GM12878 (cell line): Measurements from ENCODE around the gene CACNG8. TPM values are rescaled to one million over a fixed set of nuclear protein-coding genes. Genes with fewer than 3 reads are reported as not detected.

Experiments
- ATAC-seq: fragments of 200-7000 bp; cut with Tn5 transposase; 3 replicates; pipeline ENCODE4 v1.9.1; 2020; ENCODE audit warnings: mild to moderate bottlenecking, moderate library complexity
- BruUV-seq: library from RNA; stranded (reverse); fragments of 400-500 nt; replicated peaks from 2 replicates; lab custom pipeline; 2021; lab: Mats Ljungman, UMichigan
- CTCF ChIA-PET: fragments of 300-600 bp; sonication (Branson Sonifier 250); formaldehyde crosslinking; extraction: SDS; loops from one replicate; lab custom pipeline; 2021; ENCODE audit warnings: inconsistent platforms; lab: Yijun Ruan, JAX
- POLR2A ChIA-PET: fragments of 350-600 bp; formaldehyde crosslinking; extraction: SDS; loops from one replicate; lab custom pipeline; 2021; ENCODE audit warnings: inconsistent platforms; lab: Charles Lee
- RAD21 ChIA-PET: fragments of 300-600 bp; sonication (Branson Sonifier 250); formaldehyde crosslinking; loops from one replicate; lab custom pipeline; 2023; ENCODE audit warnings: antibody characterized with exemption; ENCODE audit not compliant: unreplicated experiment; lab: Charles Lee
- SMC1A ChIA-PET: fragments of 300-600 bp; sonication (Branson Sonifier 250); formaldehyde crosslinking; loops from one replicate; lab custom pipeline; 2023; ENCODE audit not compliant: unreplicated experiment, uncharacterized antibody; lab: Charles Lee
- DNase-seq: peaks from one replicate; pipeline ENCODE4 v3.0.0-alpha.2; 2011; ENCODE audit warnings: low read depth, low spot score
- FAIRE-seq: peaks from 3 replicates; lab custom pipeline; 2011; peaks lifted over from hg19 to GRCh38; lab: Jason Lieb, UNC
- H2AFZ ChIP-seq: 2 replicates; pipeline ENCODE4 v1.6.0; 2011; ENCODE audit warnings: low read depth, low read length, control low read depth; ENCODE audit not compliant: control insufficient read depth
- H3K27ac ChIP-seq: 2 replicates; pipeline ENCODE4 v1.5.1; 2011; ENCODE audit warnings: control low read depth; ENCODE audit not compliant: control insufficient read depth, insufficient read depth
- H3K27me3 ChIP-seq, 2 experiments: replicated peaks in 1 of 2; 2 replicates each; pipeline versions ENCODE4 v1.6.0 to v1.6.1; 2011; ENCODE audit warnings: low read length in 1 of 2; ENCODE audit not compliant: control insufficient read depth in 2 of 2, insufficient read depth in 2 of 2
- H3K36me3 ChIP-seq, 2 experiments: 2 replicates each; pipeline ENCODE4 v1.5.1; 2011; ENCODE audit warnings: low read length in 1 of 2; ENCODE audit not compliant: control insufficient read depth in 2 of 2, insufficient read depth in 2 of 2
- H3K4me1 ChIP-seq: 2 replicates; pipeline ENCODE4 v1.6.1; 2011; ENCODE audit warnings: mild to moderate bottlenecking, low read length, moderate library complexity, mixed read lengths; ENCODE audit not compliant: control insufficient read depth, insufficient read depth
- H3K4me2 ChIP-seq: 2 replicates; pipeline ENCODE4 v1.6.0; 2011; ENCODE audit warnings: control low read depth; ENCODE audit not compliant: control insufficient read depth, insufficient read depth
- H3K4me3 ChIP-seq: fragments of 200-600 bp; sonication (generic); 2 replicates; pipeline ENCODE4 v1.5.1; 2016
- H3K79me2 ChIP-seq: 2 replicates; pipeline ENCODE4 v1.6.0; 2011; ENCODE audit warnings: low read length; ENCODE audit not compliant: control insufficient read depth, insufficient read depth
- H3K9ac ChIP-seq: 2 replicates; pipeline ENCODE4 v1.8.0; 2011; ENCODE audit warnings: low read length, control low read depth, mixed read lengths; ENCODE audit not compliant: control insufficient read depth, insufficient read depth
- H3K9me3 ChIP-seq: replicated peaks from 3 replicates; pipeline ENCODE4 v1.5.1; 2011; ENCODE audit warnings: mild to moderate bottlenecking, low read length; ENCODE audit not compliant: control insufficient read depth, insufficient read depth
- H4K20me1 ChIP-seq: 2 replicates; pipeline ENCODE4 v1.6.0; 2011; ENCODE audit not compliant: control insufficient read depth, insufficient read depth
- ASH2L ChIP-seq: fragments of 300-600, 200-600 bp; sonication (generic); IDR thresholded peaks from 2 replicates; pipeline ENCODE4 v1.6.1; 2017; ENCODE audit warnings: low read depth, mild to moderate bottlenecking, borderline replicate concordance
- BACH1 ChIP-seq: fragments of 450-650 bp; IDR thresholded peaks from 2 replicates; pipeline ENCODE4 v1.6.1; 2017; ENCODE audit warnings: mild to moderate bottlenecking, borderline replicate concordance
- CBFB ChIP-seq: IDR thresholded peaks from 2 replicates; pipeline ENCODE4 v1.6.1; 2016; ENCODE audit warnings: antibody characterized with exemption, low read depth
- CBX3 ChIP-seq: fragments of 200-600 bp; sonication (generic); IDR thresholded peaks from 2 replicates; pipeline ENCODE4 v1.6.1; 2016; ENCODE audit warnings: low read depth, borderline replicate concordance
- CHD1 ChIP-seq: IDR thresholded peaks from 2 replicates; pipeline ENCODE4 v1.6.1; 2012; ENCODE audit warnings: low read depth, low read length, improper control_type of control experiment
- CREM ChIP-seq: IDR thresholded peaks from 2 replicates; pipeline ENCODE4 v1.6.1; 2014; ENCODE audit warnings: antibody characterized with exemption, low read depth
- ETV6 ChIP-seq, 2 experiments: fragments of 450-650 bp in 1 of 2; IDR thresholded peaks in 1 of 2; conservative IDR thresholded peaks in 1 of 2; 2 replicates each; pipeline ENCODE4 v1.6.1; 2014; ENCODE audit warnings: antibody characterized with exemption in 1 of 2, borderline replicate concordance in 1 of 2, low read depth in 1 of 2, mild to moderate bottlenecking in 1 of 2, moderate library complexity in 1 of 2
- FOS ChIP-seq: IDR thresholded peaks from 3 replicates; pipeline ENCODE4 v1.6.1; 2011; ENCODE audit warnings: borderline replicate concordance; ENCODE audit not compliant: insufficient read length; ENCODE audit errors: extremely low read depth
- NRF1 ChIP-seq: conservative IDR thresholded peaks from 2 replicates; pipeline ENCODE4 v1.6.1; 2011; ENCODE audit warnings: mild to moderate bottlenecking, low read depth, low read length, improper control_type of control experiment
- YBX1 ChIP-seq: fragments of 450-650 bp; IDR thresholded peaks from 2 replicates; pipeline ENCODE4 v1.6.1; 2016; ENCODE audit warnings: antibody characterized with exemption
- ZNF207 ChIP-seq: fragments of 450-650 bp; IDR thresholded peaks from 2 replicates; pipeline ENCODE4 v1.6.1; 2014; ENCODE audit warnings: antibody characterized with exemption, mild to moderate bottlenecking, borderline replicate concordance
- WGBS: methylation state at CpG from one replicate; pipeline ENCODE4 v1.1.6; 2016; ENCODE audit warnings: low lambda C conversion rate; ENCODE audit not compliant: insufficient replicate concordance, insufficient coverage; ENCODE audit errors: missing lambda C conversion rate; 5-methylcytosine and 5-hydroxymethylcytosine counted together
- in situ Hi-C: fragments of 300-500 bp; cut with MboI; formaldehyde crosslinking; loops from 9 replicates; pipeline ENCODE4 v1.14.3; 2018; ENCODE audit warnings: mixed read lengths
- intact Hi-C: fragments of 100-400 bp; cut with micrococcal nuclease; formaldehyde crosslinking; loops from one replicate; pipeline ENCODE4 v1.14.2; 2022; ENCODE audit not compliant: unreplicated experiment
- polyA plus RNA-seq, 11 experiments: library from polyadenylated mRNA; depleted of rRNA in 4 of 11; unstranded in 6 of 11; stranded (reverse) in 5 of 11; fragments of >200 nt; fragmentation: Nextera tagmentation in 4 of 11; fragmentation: Illumina TruSeq in 1 of 11; extraction: Ambion mirVana in 4 of 11; extraction: Trizol in 1 of 11; gene quantifications; 1 replicate in 1 of 11; 2 replicates in 10 of 11; pipeline versions ENCODE4 v1.2.1 to v1.2.3, GENCODE V29; 2011 to 2016; ENCODE audit warnings: inconsistent platforms in 2 of 11, missing spikeins in 2 of 11, low read depth in 1 of 11
- total RNA-seq, 4 experiments: library from RNA; depleted of rRNA in 3 of 4; stranded (reverse); fragments of >200 nt in 3 of 4; fragmentation: Illumina TruSeq in 1 of 4; extraction: Trizol in 1 of 4; gene quantifications; 2 replicates each; pipeline versions ENCODE4 v1.2.1 to v1.2.3, GENCODE V29; 2013 to 2021
- TF ChIP-seq, protein P1 (sequence below): fragments of 450-650 bp; formaldehyde crosslinking; IDR thresholded peaks from 2 replicates; pipeline ENCODE4 v1.4.0; 2020; ENCODE audit warnings: mild to moderate bottlenecking, moderate library complexity
- TF ChIP-seq, protein P2 (sequence below): IDR thresholded peaks from 2 replicates; pipeline ENCODE4 v1.6.1; 2011; ENCODE audit warnings: low read depth, mild to moderate bottlenecking, low read length, moderate library complexity, borderline replicate concordance; ENCODE audit errors: extremely low read depth
- TF ChIP-seq, protein P3 (sequence below): fragments of 450-650 bp; IDR thresholded peaks from 2 replicates; pipeline ENCODE4 v1.6.1; 2014; ENCODE audit warnings: mild to moderate bottlenecking
- TF ChIP-seq, protein P4 (sequence below): IDR thresholded peaks from 2 replicates; pipeline ENCODE4 v1.6.1; 2011; ENCODE audit warnings: borderline replicate concordance, low read depth, mild to moderate bottlenecking, moderate library complexity, mixed read lengths, low read length; ENCODE audit not compliant: insufficient read depth; ENCODE audit errors: extremely low read length
- TF ChIP-seq, protein P5 (sequence below): fragments of 450-650 bp; IDR thresholded peaks from 2 replicates; pipeline ENCODE4 v1.6.1; 2016; ENCODE audit warnings: mild to moderate bottlenecking

Gene CACNG8
- total and polyA plus RNA-seq, 10 of the 15 experiments (the other 5 are each of a cell fraction or from before 2014, with no cell fraction given) = not detected

- TF ChIP-seq, protein P1, sequence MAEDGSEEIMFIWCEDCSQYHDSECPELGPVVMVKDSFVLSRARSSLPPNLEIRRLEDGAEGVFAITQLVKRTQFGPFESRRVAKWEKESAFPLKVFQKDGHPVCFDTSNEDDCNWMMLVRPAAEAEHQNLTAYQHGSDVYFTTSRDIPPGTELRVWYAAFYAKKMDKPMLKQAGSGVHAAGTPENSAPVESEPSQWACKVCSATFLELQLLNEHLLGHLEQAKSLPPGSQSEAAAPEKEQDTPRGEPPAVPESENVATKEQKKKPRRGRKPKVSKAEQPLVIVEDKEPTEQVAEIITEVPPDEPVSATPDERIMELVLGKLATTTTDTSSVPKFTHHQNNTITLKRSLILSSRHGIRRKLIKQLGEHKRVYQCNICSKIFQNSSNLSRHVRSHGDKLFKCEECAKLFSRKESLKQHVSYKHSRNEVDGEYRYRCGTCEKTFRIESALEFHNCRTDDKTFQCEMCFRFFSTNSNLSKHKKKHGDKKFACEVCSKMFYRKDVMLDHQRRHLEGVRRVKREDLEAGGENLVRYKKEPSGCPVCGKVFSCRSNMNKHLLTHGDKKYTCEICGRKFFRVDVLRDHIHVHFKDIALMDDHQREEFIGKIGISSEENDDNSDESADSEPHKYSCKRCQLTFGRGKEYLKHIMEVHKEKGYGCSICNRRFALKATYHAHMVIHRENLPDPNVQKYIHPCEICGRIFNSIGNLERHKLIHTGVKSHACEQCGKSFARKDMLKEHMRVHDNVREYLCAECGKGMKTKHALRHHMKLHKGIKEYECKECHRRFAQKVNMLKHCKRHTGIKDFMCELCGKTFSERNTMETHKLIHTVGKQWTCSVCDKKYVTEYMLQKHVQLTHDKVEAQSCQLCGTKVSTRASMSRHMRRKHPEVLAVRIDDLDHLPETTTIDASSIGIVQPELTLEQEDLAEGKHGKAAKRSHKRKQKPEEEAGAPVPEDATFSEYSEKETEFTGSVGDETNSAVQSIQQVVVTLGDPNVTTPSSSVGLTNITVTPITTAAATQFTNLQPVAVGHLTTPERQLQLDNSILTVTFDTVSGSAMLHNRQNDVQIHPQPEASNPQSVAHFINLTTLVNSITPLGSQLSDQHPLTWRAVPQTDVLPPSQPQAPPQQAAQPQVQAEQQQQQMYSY = no peak
- no peak for TF ChIP-seq ASH2L
- no peak for TF ChIP-seq CREM
- TF ChIP-seq BACH1 = no peak
- TF ChIP-seq CBX3 = no peak
- TF ChIP-seq, protein P2, sequence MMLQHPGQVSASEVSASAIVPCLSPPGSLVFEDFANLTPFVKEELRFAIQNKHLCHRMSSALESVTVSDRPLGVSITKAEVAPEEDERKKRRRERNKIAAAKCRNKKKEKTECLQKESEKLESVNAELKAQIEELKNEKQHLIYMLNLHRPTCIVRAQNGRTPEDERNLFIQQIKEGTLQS = no peak
Observed at GRCh38 chr19:53945998-53946397, 16.7 kb upstream of the CACNG8 start (continued).

DNA sequence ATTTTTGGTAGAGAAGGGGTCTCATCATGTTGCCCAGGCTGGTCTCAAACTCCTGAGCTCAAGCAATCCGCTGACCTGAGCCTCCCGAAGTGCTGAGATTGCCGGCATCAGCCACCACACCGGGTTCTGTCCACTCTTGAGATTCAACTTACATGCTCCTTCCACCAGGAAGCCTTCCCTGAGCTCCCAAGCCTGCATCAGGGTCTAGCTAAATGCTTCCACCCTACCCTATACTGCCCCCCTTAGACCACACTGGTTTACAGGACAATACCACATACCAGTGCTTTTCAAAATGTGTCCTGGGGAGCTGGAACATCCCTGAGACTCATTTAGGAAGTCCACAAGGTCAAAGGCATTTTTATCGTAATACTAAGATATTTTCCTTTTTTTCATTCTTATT lies 15.1 kb upstream of the CACNG8 start:
- H3K4me1 ChIP-seq = no peaks in the 10 kb centered on the region
- BruUV-seq = no TSS peak
- H3K4me2 ChIP-seq = no peak overlapping the region
- H3K4me3 ChIP-seq = no peak overlapping the region
- no peaks in the 10 kb centered on the region; the same call in 2 of the 3 replicates for H3K9me3 ChIP-seq
- H3K27me3 ChIP-seq = no peaks in the 10 kb centered on the region
- CTCF ChIA-PET = no interaction called here
- H4K20me1 ChIP-seq = no peaks in the 10 kb centered on the region
- SMC1A ChIA-PET = no interaction called here
- in situ Hi-C loops (no loop called here), intact Hi-C loops (no loop called here)
- H2AFZ ChIP-seq = no peak overlapping the region
- H3K36me3 ChIP-seq = no peaks in the 10 kb centered on the region
- no peak for ATAC-seq
- POLR2A ChIA-PET = no interaction called here
- no peak overlapping the region for H3K9ac ChIP-seq
- WGBS = 41% methylated on average over 5 of the region's 5 CpGs
- no peak for DNase-seq
- no peaks in the 10 kb centered on the region for H3K79me2 ChIP-seq
- RAD21 ChIA-PET = no interaction called here
- no peak overlapping the region for H3K27ac ChIP-seq
- no peak for FAIRE-seq
- no peak for TF ChIP-seq NRF1
- no peak for TF ChIP-seq YBX1
- TF ChIP-seq, protein P3, sequence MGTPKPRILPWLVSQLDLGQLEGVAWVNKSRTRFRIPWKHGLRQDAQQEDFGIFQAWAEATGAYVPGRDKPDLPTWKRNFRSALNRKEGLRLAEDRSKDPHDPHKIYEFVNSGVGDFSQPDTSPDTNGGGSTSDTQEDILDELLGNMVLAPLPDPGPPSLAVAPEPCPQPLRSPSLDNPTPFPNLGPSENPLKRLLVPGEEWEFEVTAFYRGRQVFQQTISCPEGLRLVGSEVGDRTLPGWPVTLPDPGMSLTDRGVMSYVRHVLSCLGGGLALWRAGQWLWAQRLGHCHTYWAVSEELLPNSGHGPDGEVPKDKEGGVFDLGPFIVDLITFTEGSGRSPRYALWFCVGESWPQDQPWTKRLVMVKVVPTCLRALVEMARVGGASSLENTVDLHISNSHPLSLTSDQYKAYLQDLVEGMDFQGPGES = no peak
- no peak for TF ChIP-seq CHD1
- no peak for TF ChIP-seq ETV6 (conservative IDR thresholded peaks at IDR 0.05 in 1 of 2, IDR thresholded peaks at IDR 0.05 in 1 of 2; ENCODE audit: borderline replicate concordance in 1 of 2, low read depth in 1 of 2)
- TF ChIP-seq, protein P4, sequence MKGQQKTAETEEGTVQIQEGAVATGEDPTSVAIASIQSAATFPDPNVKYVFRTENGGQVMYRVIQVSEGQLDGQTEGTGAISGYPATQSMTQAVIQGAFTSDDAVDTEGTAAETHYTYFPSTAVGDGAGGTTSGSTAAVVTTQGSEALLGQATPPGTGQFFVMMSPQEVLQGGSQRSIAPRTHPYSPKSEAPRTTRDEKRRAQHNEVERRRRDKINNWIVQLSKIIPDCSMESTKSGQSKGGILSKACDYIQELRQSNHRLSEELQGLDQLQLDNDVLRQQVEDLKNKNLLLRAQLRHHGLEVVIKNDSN = no peak
- TF ChIP-seq FOS = no peak
- TF ChIP-seq CBFB = no peak
- TF ChIP-seq, protein P5, sequence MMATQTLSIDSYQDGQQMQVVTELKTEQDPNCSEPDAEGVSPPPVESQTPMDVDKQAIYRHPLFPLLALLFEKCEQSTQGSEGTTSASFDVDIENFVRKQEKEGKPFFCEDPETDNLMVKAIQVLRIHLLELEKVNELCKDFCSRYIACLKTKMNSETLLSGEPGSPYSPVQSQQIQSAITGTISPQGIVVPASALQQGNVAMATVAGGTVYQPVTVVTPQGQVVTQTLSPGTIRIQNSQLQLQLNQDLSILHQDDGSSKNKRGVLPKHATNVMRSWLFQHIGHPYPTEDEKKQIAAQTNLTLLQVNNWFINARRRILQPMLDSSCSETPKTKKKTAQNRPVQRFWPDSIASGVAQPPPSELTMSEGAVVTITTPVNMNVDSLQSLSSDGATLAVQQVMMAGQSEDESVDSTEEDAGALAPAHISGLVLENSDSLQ = no peak
- TF ChIP-seq ZNF207 = no peak
